Gastrocnemius medialis (tissue), 4 donors: ENCODE results near the gene SYCP3. TPM values are rescaled to one million over a fixed set of nuclear protein-coding genes. Genes with fewer than 3 reads are reported as not detected.
"Not testable (repeated sequence)": the region's sequence is repeated elsewhere in the genome, so short reads cannot be mapped to it uniquely, and the experiment has no call there.

Experiments
- ATAC-seq, 2 donors: fragments of 150-250 bp; one replicate each; pipeline ENCODE4 v1.9.1; 2016
- DNase-seq, 2 donors: peaks; one replicate each; pipeline ENCODE4 v3.0.0-alpha.2; 2019
- H3K27ac ChIP-seq, 4 donors: fragments of 200-600 bp; sonication (generic); 1 replicate in 1 of 4; 2 replicates in 3 of 4; pipeline ENCODE4 v1.5.1; 2016 to 2018; ENCODE audit warnings: mild to moderate bottlenecking in 2 of 4, moderate library complexity in 1 of 4
- H3K27me3 ChIP-seq, 3 donors: fragments of 200-600 bp; sonication (generic) in 2 of 3; 1 replicate in 1 of 3; 2 replicates in 2 of 3; pipeline versions ENCODE4 v1.5.1 to v1.6.0; 2016 to 2019; ENCODE audit warnings: mild to moderate bottlenecking in 1 of 3, moderate library complexity in 1 of 3
- H3K36me3 ChIP-seq, 2 donors: fragments of 200-600 bp; sonication (generic) in 1 of 2; one replicate each; pipeline ENCODE4 v1.5.1; 2017 to 2018
- H3K4me1 ChIP-seq, 2 donors: fragments of 200-600 bp; sonication (generic) in 1 of 2; one replicate each; pipeline ENCODE4 v1.5.1; 2016 to 2017; ENCODE audit warnings: mild to moderate bottlenecking in 2 of 2
- H3K4me3 ChIP-seq, 4 donors: fragments of 200-600 bp; sonication (generic) in 3 of 4; 1 replicate in 1 of 4; 2 replicates in 3 of 4; pipeline ENCODE4 v1.5.1; 2016 to 2019; ENCODE audit warnings: mild to moderate bottlenecking in 2 of 4
- H3K9me3 ChIP-seq, 3 donors: fragments of 200-600 bp; sonication (generic) in 2 of 3; 1 replicate in 1 of 3; 2 replicates in 2 of 3; pipeline ENCODE4 v1.5.1; 2016 to 2019
- CTCF ChIP-seq, 5 experiments: fragments of 450-650 bp in 3 of 5; fragments of 200-600 bp in 2 of 5; sonication (generic) in 2 of 5; IDR thresholded peaks in 4 of 5; conservative IDR thresholded peaks in 1 of 5; 1 replicate in 4 of 5; 2 replicates in 1 of 5; pipeline ENCODE4 v1.5.1; 2016 to 2019; ENCODE audit warnings: antibody characterized with exemption in 5 of 5, mild to moderate bottlenecking in 3 of 5, moderate library complexity in 3 of 5
- POLR2A ChIP-seq, 2 donors: fragments of 450-650 bp; IDR thresholded peaks; one replicate each; pipeline ENCODE4 v1.6.1; 2017; ENCODE audit warnings: antibody characterized with exemption in 2 of 2, mild to moderate bottlenecking in 2 of 2, moderate library complexity in 2 of 2
- in situ Hi-C, 4 donors: fragments of 200-750 bp; cut with MboI; loops; one replicate each; pipeline versions ENCODE4 v1.15.0 to v1.8.0; 2017; ENCODE audit warnings: low sequenced_read_pairs in 4 of 4
- intact Hi-C: fragments of 100-400 bp; cut with DNase I; formaldehyde crosslinking; loops from one replicate; pipeline ENCODE4 v1.15.1; 2023; ENCODE audit warnings: low total_unique reads
- total RNA-seq, 4 donors: library from RNA; depleted of rRNA; stranded (reverse); fragments of >200 nt; gene quantifications; one replicate each; pipeline versions ENCODE4 v1.1.0 to v1.2.3, GENCODE V29; 2016

The SYCP3 gene
- total RNA-seq, 4 donors from 2014 or later: 0.66 TPM; not detected in 3

GRCh38 chr12:101685092-101685491 lies 54.2 kb downstream of the SYCP3 start:
- H3K9me3 ChIP-seq: no peaks in the 10 kb centered on the region
- intact Hi-C loops (no loop called here), in situ Hi-C loops (no loop called here)
- H3K4me3 ChIP-seq: no peak overlapping the region
- peak overlapping the region in 3 of 4 donors; percentile 24 to 58 (median 32) for H3K27ac ChIP-seq
- DNase-seq (no peak), ATAC-seq (no peak)
- no peaks in the 10 kb centered on the region for H3K27me3 ChIP-seq
- H3K4me1 ChIP-seq: peaks cover 0 to 4% of the 10 kb centered on the region in 2 donors
- H3K36me3 ChIP-seq: peaks cover 0 to 60% of the 10 kb centered on the region in 2 donors
- no peak for TF ChIP-seq CTCF (IDR thresholded peaks at IDR 0.05 in 4 of 5, conservative IDR thresholded peaks at IDR 0.05 in 1 of 5)
- TF ChIP-seq POLR2A (IDR thresholded peaks at IDR 0.05): no peak

- Histone ChIP-seq H3K4me1 (peaks cover 13 to 25% of the 10 kb centered on the region in 2 donors), H3K36me3 (peaks cover 0 to 90% of the 10 kb centered on the region in 2 donors), H3K27ac (peak overlapping the region in 3 of 4 donors; percentile 50 to 56 (median 50))
- in situ Hi-C loops, H3K4me3 ChIP-seq, ATAC-seq, H3K9me3 ChIP-seq, intact Hi-C loops, H3K27me3 ChIP-seq, DNase-seq: not testable (repeated sequence)
These were observed 57.6 kb downstream of the SYCP3 start for GRCh38 chr12:101681627-101682026.

GRCh38 chr12:101680647-101681046 lies 58.6 kb downstream of the SYCP3 start:
- no peak overlapping the region for H3K4me3 ChIP-seq
- no peak for TF ChIP-seq CTCF (IDR thresholded peaks at IDR 0.05 in 4 of 5, conservative IDR thresholded peaks at IDR 0.05 in 1 of 5)
- TF ChIP-seq POLR2A (IDR thresholded peaks at IDR 0.05): no peak
- H3K27ac ChIP-seq: peak overlapping the region; percentile 27 to 76 (median 58)
- DNase-seq (no peak), ATAC-seq (no peak)
- H3K4me1 ChIP-seq: peaks cover 13 to 25% of the 10 kb centered on the region in 2 donors
- H3K27me3 ChIP-seq: no peaks in the 10 kb centered on the region
- no peaks in the 10 kb centered on the region for H3K9me3 ChIP-seq
- H3K36me3 ChIP-seq: peaks cover 0 to 91% of the 10 kb centered on the region in 2 donors
- in situ Hi-C loops (no loop called here), intact Hi-C loops (no loop called here)

GRCh38 chr12:101680240-101680639 lies 59.0 kb downstream of the SYCP3 start:
- intact Hi-C loops (no loop called here), in situ Hi-C loops (no loop called here)
- no peak for TF ChIP-seq CTCF (IDR thresholded peaks at IDR 0.05 in 4 of 5, conservative IDR thresholded peaks at IDR 0.05 in 1 of 5)
- no peak for TF ChIP-seq POLR2A (IDR thresholded peaks at IDR 0.05)
- Histone ChIP-seq H3K9me3 (no peaks in the 10 kb centered on the region), H3K27ac (peak overlapping the region; percentile 27 to 76 (median 58)), H3K4me3 (no peak overlapping the region), H3K4me1 (peaks cover 13 to 26% of the 10 kb centered on the region in 2 donors), H3K36me3 (peaks cover 0 to 91% of the 10 kb centered on the region in 2 donors), H3K27me3 (no peaks in the 10 kb centered on the region)
- ATAC-seq (peak; percentile 20 to 41), DNase-seq (no peak)

Other genes with a start within 250 kb of the SYCP3 start
- gene MYBPC1, start 144.5 kb downstream of the SYCP3 start, total RNA-seq: 1,000 to 10,000 TPM; 2,958 to 5,874 (median 4,932) TPM
- 10 to 100 TPM; 32.3 to 67.3 (median 36.1) TPM for gene CHPT1, start 41.8 kb downstream of the SYCP3 start, total RNA-seq
- gene GNPTAB, start 91.5 kb upstream of the SYCP3 start, total RNA-seq: 10 to 100 TPM; 10.7 to 30.3 (median 16.2) TPM
- 1 to 10 TPM; 2.9 to 7.2 (median 4.1) TPM for gene DRAM1, start 138.1 kb upstream of the SYCP3 start, total RNA-seq